DMS 273 (cell line): ENCODE results near the gene SLC25A45.
"Not testable (repeated sequence)": the region's sequence is repeated elsewhere in the genome, so short reads cannot be mapped to it uniquely, and the experiment has no call there.

ENCODE experiments used
- DNase-seq: peaks from one replicate; lab custom pipeline; 2025; ENCODE audit not compliant: unreplicated experiment; lab: John Stamatoyannopoulos, UW

SLC25A45 gene

GRCh38 chr11:65363770-65364169 lies 18.7 kb downstream of the SLC25A45 start:
- no peak for DNase-seq

DNA sequence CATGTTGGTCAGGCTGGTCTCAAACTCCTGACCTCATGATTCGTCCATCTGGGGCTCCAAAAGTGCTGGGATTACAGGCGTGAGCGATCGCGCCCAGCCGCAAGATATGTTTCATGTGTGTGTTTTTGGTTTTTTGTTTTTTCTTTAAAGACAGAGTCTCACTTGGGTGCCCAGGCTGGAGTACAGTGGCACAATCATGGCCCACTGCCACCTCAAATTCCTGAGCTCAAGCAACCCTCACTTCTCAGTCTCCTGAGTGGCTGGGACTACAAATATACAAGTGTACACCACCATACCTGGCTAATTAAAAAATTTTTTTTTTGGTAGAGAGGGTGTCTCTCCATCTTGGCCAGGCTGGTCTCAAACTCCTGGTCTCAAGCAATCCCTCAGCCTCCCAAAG lies 19.5 kb downstream of the SLC25A45 start:
- no peak for DNase-seq

- no peak for DNase-seq
Measured at GRCh38 chr11:65362320-65362931, 20.0 kb downstream of the SLC25A45 start.

DNA sequence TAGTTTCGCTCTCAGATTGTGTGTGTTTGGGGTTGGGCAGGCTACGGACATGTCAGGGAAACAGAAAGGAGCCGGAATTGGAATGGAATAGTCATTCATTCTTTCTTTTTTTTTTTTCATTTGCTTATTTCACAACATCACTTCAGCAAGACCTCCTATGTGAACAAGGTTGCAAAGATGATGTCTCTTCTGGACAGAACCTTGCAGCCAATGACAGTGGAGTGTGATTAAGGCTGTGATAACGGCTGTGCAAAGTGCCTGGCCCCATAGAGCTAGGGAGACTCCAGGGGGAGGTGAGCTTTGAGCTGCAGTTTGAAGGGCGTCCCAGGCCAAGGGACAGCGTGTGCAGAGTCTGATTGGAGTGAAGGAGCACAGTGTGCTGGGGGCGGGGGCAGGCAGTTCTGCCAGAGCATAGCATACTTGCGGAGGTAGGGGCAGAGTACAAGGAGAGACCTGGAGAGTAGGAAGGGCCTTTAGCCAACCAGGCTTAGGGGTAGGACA lies 24.5 kb downstream of the SLC25A45 start:
- DNase-seq: no peak

DNA sequence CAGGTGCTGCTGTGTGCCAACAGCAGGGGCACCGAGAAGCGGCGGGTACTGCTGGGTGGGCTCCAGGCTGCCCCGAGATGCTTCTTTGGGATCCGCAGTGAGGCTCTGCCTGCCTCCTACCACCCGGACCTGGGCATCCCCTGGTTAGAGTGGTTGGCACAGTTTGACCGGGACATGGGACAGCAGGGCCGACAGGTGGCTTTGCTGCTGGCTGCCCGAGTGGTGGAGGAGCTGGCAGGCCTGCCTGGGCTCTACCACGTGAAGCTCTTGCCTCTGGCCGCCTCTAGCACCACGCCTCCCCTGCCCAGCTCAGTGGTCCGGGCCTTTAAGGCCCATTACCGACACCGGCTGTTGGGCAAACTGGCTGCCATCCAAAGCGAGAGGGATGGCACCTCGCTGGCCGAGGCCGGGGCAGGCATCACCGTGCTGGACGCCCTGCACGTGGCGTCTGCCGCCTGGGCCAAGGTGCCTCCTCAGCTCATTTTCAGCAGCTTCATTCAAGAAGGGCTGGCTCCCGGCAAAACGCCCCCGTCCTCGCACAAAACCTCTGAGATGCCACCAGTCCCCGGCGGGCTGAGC lies 26.0 kb downstream of the SLC25A45 start:
- no peak for DNase-seq

GRCh38 chr11:65355776-65356393 lies 26.6 kb downstream of the SLC25A45 start:
- DNase-seq: peak; percentile 75

DNA sequence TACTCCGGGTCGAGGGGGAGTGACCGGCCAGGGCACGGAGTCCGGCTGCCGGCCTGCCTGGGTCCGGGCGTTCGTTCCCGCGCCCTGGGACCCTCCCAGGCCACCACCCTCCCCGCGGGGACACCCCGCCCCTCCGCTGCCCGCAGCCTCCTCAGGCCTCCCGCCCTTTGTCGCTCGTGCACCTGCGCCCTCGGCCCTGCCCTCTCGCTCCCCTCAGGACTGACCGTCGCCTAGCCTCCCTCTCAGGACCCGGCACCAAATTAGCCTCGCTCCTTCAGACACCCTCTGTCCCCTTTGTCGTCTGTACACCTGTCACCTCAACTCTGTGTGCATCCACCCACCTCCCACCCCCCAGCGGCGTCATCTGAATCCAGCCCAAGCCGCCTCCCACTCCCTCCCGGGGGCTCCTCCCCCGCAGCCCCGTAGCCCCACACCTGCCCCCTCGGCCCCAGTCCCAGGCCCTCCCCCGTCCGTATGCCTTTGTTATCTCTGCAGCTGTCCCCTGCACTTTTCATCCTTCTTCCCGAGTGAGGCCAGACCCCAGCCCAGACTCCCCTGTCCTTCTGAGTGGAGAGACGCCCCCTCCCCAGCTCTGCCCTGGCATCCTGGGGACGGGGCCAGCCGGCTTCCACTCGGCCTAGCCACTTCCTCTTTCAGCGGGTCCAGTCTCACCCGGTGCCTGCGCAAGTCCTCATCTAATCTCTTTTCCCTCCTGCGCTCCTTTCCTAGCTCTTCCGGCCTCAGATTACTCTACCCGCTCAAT lies 27.3 kb downstream of the SLC25A45 start:
- DNase-seq: peak; percentile 48

- peak; percentile 97 for DNase-seq
Measured at GRCh38 chr11:65354265-65355012, 28.0 kb downstream of the SLC25A45 start, which contains the start of gene TIGD3. Gene TIGD3, plus strand, starts transcription at chr11:65354751. Its CDS starts 1,058 bp downstream, at chr11:65355809.

GRCh38 chr11:65353900-65354264 lies 28.6 kb downstream of the SLC25A45 start:
- DNase-seq: no peak

GRCh38 chr11:65353376-65353775 lies 29.1 kb downstream of the SLC25A45 start:
- no peak for DNase-seq

GRCh38 chr11:65352783-65353182 lies 29.7 kb downstream of the SLC25A45 start:
- peak; percentile 31 for DNase-seq

DNA sequence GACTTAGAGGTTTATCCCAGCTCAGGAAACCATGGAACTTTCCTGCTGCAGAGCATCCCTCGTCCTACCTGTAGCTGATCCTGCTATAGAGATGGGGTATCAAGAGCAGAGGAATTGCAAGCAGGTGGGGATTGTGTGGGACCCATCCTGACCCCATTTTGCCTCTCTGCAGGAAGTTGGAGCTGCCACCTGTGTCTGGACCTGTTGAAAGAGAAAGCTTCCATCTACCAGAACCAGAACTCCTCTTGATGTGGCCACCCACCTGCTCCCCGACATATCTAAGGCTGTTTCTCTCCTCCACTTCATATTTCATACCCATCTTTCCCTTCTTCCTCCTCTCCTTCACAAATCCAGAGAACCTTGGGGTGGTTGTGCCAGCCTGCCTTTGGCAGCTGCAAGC lies 30.9 kb downstream of the SLC25A45 start:
- DNase-seq: no peak

DNA sequence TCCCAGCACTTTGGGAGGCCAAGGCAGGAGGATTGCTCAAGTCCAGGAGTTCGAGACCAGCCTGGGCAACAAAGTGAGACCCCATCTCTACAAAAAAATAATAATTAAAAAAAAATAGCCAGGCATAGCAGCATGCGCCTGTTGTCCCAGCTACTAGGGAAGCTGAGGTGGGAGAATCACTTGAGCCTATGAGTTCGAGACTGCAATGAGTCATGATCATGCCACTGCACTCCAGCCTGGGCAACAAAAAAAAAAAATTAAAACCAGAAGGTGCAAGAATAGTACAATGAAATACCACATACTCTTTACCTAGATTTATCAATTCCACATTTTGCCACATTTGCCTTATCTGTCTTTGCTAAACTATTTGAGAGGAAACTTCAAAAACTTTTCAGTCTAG lies 40.6 kb downstream of the SLC25A45 start:
- DNase-seq: no peak

- DNase-seq: no peak
Measured at GRCh38 chr11:65340226-65340625, 42.2 kb downstream of the SLC25A45 start.

DNA sequence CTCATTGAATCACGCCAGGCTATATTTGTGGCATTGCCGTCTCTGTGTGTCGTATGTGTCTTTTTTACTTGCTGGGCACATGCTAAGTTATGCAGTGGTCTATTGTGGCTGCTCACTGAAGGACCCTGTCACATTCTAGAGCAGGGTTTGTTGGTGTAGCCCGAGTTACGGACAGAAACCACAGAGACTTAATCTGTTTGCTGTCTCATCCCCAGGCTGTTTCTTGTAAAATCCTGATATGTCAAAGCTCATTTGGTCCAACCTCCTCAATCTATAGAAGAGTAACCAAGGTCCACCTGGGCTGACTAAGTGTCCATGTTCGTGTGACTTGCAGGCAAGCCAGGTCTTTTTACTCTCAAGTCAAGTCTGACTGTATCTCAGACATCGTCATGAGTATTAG lies 43.8 kb downstream of the SLC25A45 start:
- DNase-seq: no peak

- DNase-seq: no peak
Measured at GRCh38 chr11:65334696-65335295, 47.6 kb downstream of the SLC25A45 start.

- DNase-seq: not testable (repeated sequence)
Measured at GRCh38 chr11:65332591-65332990, 49.9 kb downstream of the SLC25A45 start.

- DNase-seq: no peak
Measured at GRCh38 chr11:65330544-65330943, 51.9 kb downstream of the SLC25A45 start.

DNA sequence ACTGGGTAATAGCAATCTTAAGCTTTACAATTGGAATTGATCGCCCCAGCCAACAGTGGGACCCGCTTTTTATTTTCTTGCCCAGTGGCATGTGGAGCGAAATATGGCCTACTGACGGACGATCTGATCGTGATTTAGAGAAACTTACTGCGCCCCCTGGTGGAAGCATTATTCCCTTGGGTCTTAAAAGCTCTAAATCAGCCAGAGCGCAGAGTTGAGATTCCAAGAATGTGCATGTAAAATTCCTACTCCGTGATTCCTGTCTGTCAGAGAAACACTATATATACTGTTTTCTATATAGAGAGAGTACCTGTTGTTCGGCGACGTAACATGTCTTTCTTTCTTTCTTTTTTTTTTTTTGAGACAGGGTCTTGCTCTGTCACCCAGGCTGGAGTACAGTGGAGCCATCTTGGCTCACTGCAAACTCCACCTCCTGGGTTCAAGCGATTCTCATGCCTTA lies 52.5 kb downstream of the SLC25A45 start:
- DNase-seq: peak; percentile 95

DNA sequence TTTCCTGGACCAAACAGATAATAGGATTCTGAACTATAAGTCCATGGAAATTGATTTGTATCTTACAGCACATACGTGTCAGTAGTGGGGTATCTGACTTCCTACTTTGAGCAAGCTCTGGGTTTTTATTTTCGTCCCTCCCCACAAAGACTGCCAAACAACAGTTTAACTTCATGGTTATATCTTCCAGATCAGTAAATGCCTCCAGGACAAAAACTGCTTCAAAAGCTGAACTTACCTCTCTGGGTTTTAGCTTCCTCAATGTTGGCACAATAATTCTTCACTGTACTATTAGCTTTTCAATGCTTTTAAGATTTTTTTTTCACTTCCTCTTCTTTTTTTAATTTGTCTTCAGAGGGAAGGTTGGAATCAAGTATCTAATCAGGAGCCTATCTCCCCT lies 53.0 kb downstream of the SLC25A45 start:
- no peak for DNase-seq
